HepG2 (cell line): Measurements from ENCODE around the gene DUT. TPM values are rescaled to one million over a fixed set of nuclear protein-coding genes. Genes with fewer than 3 reads are reported as not detected.
A peak's percentile ranks its signal among the peaks of the same experiment; 100 is the strongest.

Experiments
- ATAC-seq: fragments of 200-7000 bp; cut with Tn5 transposase; 3 replicates; pipeline ENCODE4 v1.9.1; 2020; ENCODE audit warnings: mild to moderate bottlenecking, moderate library complexity
- BruUV-seq: library from RNA; stranded (reverse); fragments of 400-500 nt; replicated peaks from 2 replicates; lab custom pipeline; 2021; lab: Mats Ljungman, UMichigan
- CTCF ChIA-PET: fragments of 300-600 bp; formaldehyde crosslinking; extraction: SDS; loops from one replicate; lab custom pipeline; 2021; ENCODE audit warnings: low total read pairs, inconsistent platforms, low intra/inter-chr PET ratio; lab: Yijun Ruan, JAX
- POLR2A ChIA-PET: fragments of 350-600 bp; sonication (Branson Sonifier 250); formaldehyde crosslinking; loops from one replicate; lab custom pipeline; 2020; ENCODE audit warnings: antibody characterized with exemption, inconsistent platforms; lab: Yijun Ruan, JAX
- DNase-seq: peaks from one replicate; pipeline ENCODE4 v3.0.0-alpha.2; 2015; ENCODE audit warnings: low spot score
- FAIRE-seq: peaks from 3 replicates; lab custom pipeline; 2011; peaks lifted over from hg19 to GRCh38; lab: Jason Lieb, UNC
- H2AFZ ChIP-seq: one replicate; pipeline ENCODE4 v1.6.1; 2011; ENCODE audit warnings: low read length, inconsistent platforms
- H3K27ac ChIP-seq: fragments of 300-600 bp; 3 replicates; pipeline ENCODE4 v1.8.0; 2011; ENCODE audit warnings: mixed run types, mild to moderate bottlenecking, mixed read lengths, low read length, inconsistent platforms; ENCODE audit not compliant: insufficient read depth; ENCODE audit errors: extremely low read length
- H3K27me3 ChIP-seq, 2 experiments: fragments of 200-600 bp in 1 of 2; 2 replicates in 1 of 2; 3 replicates in 1 of 2; pipeline versions ENCODE4 v1.6.0 to v1.8.0; 2011; ENCODE audit warnings: low read length in 2 of 2, mild to moderate bottlenecking in 2 of 2, moderate library complexity in 2 of 2, inconsistent platforms in 1 of 2; ENCODE audit not compliant: insufficient read depth in 2 of 2, control insufficient read depth in 1 of 2
- H3K36me3 ChIP-seq, 2 experiments: fragments of 200-600 bp in 1 of 2; replicated peaks in 1 of 2; 2 replicates in 1 of 2; 3 replicates in 1 of 2; pipeline versions ENCODE4 v1.5.1 to v1.8.0; 2011; ENCODE audit warnings: low read length in 2 of 2, inconsistent platforms in 1 of 2; ENCODE audit not compliant: insufficient read depth in 2 of 2, control insufficient read depth in 1 of 2
- H3K4me1 ChIP-seq: 2 replicates; pipeline ENCODE4 v1.5.1; 2012; ENCODE audit warnings: low read length, inconsistent platforms; ENCODE audit not compliant: insufficient read depth
- H3K4me2 ChIP-seq: 2 replicates; pipeline ENCODE4 v1.6.0; 2011; ENCODE audit warnings: low read depth, low read length, inconsistent platforms
- H3K4me3 ChIP-seq, 3 experiments: fragments of 200-600 bp in 1 of 3; sonication (generic), shearing (Covaris generic) in 1 of 3; replicated peaks in 1 of 3; 2 replicates each; pipeline ENCODE4 v1.5.1; 2011 to 2016; ENCODE audit warnings: low read length in 3 of 3, inconsistent platforms in 2 of 3, low read depth in 2 of 3, mild to moderate bottlenecking in 2 of 3, control low read depth in 1 of 3, mixed read lengths in 1 of 3; ENCODE audit not compliant: insufficient read depth in 1 of 3
- H3K79me2 ChIP-seq: one replicate; pipeline ENCODE4 v1.6.1; 2011; ENCODE audit warnings: low read length, inconsistent platforms; ENCODE audit not compliant: insufficient read depth
- H3K9ac ChIP-seq: 2 replicates; pipeline ENCODE4 v1.6.0; 2011; ENCODE audit warnings: mild to moderate bottlenecking, low read depth, low read length, inconsistent platforms; ENCODE audit not compliant: insufficient read depth
- H3K9me3 ChIP-seq: 2 replicates; pipeline ENCODE4 v1.5.1; 2012; ENCODE audit warnings: mild to moderate bottlenecking, low read length
- H4K20me1 ChIP-seq: 2 replicates; pipeline ENCODE4 v1.6.0; 2011; ENCODE audit warnings: inconsistent platforms, mild to moderate bottlenecking, low read length, moderate library complexity; ENCODE audit not compliant: insufficient read depth
- ELF1 ChIP-seq: sonication (generic); formaldehyde crosslinking; IDR thresholded peaks from 2 replicates; pipeline ENCODE4 v1.4.0; 2020; ENCODE audit warnings: missing genetic modification reagents
- GMEB1 ChIP-seq: sonication (generic); formaldehyde crosslinking; IDR thresholded peaks from 2 replicates; pipeline ENCODE4 v1.5.1; 2020; ENCODE audit warnings: missing genetic modification reagents, mild to moderate bottlenecking, borderline replicate concordance
- IKZF5 ChIP-seq: IDR thresholded peaks from 2 replicates; pipeline ENCODE4 v1.6.1; 2018; ENCODE audit warnings: missing genetic modification reagents, mild to moderate bottlenecking, missing compliant biosample characterization
- SAFB2 ChIP-seq: sonication (generic); formaldehyde crosslinking; IDR thresholded peaks from 2 replicates; pipeline ENCODE4 v1.5.1; 2020; ENCODE audit warnings: missing genetic modification reagents, low read depth, mild to moderate bottlenecking, borderline replicate concordance
- SAP130 ChIP-seq: IDR thresholded peaks from 2 replicates; pipeline ENCODE4 v1.6.1; 2016; ENCODE audit warnings: low read depth
- SMARCC2 ChIP-seq: fragments of 450-650 bp; IDR thresholded peaks from 2 replicates; pipeline ENCODE4 v1.6.1; 2017; ENCODE audit warnings: antibody characterized with exemption, mild to moderate bottlenecking
- SP2 ChIP-seq: sonication (generic); formaldehyde crosslinking; IDR thresholded peaks from 2 replicates; pipeline ENCODE4 v1.5.1; 2020; ENCODE audit warnings: mild to moderate bottlenecking, missing genetic modification reagents
- STAG1 ChIP-seq: sonication (generic); formaldehyde crosslinking; IDR thresholded peaks from 2 replicates; pipeline ENCODE4 v1.4.0; 2020; ENCODE audit warnings: missing genetic modification reagents
- TRIM24 ChIP-seq: sonication (generic); formaldehyde crosslinking; IDR thresholded peaks from 2 replicates; pipeline ENCODE4 v1.8.0; 2022; ENCODE audit warnings: mild to moderate bottlenecking, missing genetic modification reagents
- ZBTB38 ChIP-seq: sonication (generic); formaldehyde crosslinking; IDR thresholded peaks from 2 replicates; pipeline ENCODE4 v1.5.1; 2020; ENCODE audit warnings: mild to moderate bottlenecking, missing genetic modification reagents
- ZNF143 ChIP-seq: sonication (generic); formaldehyde crosslinking; IDR thresholded peaks from 2 replicates; pipeline ENCODE4 v1.4.0; 2020; ENCODE audit warnings: missing genetic modification reagents
- ZNF350 ChIP-seq: sonication (generic); formaldehyde crosslinking; IDR thresholded peaks from 2 replicates; pipeline ENCODE4 v1.4.0; 2020; ENCODE audit warnings: mild to moderate bottlenecking, low read depth, missing genetic modification reagents, borderline replicate concordance
- ZNF652 ChIP-seq: IDR thresholded peaks from 2 replicates; pipeline ENCODE4 v1.6.1; 2016; ENCODE audit warnings: low read depth, borderline replicate concordance
- ZNF773 ChIP-seq: sonication (generic); formaldehyde crosslinking; IDR thresholded peaks from 2 replicates; pipeline ENCODE4 v1.4.0; 2020; ENCODE audit warnings: missing genetic modification reagents, borderline replicate concordance
- ZNF816 ChIP-seq: sonication (generic); formaldehyde crosslinking; IDR thresholded peaks from 2 replicates; pipeline ENCODE4 v1.8.0; 2022; ENCODE audit warnings: missing genetic modification reagents, mild to moderate bottlenecking, borderline replicate concordance
- WGBS: methylation state at CpG from one replicate; pipeline ENCODE4 v1.1.6; 2017; ENCODE audit warnings: low lambda C conversion rate; 5-methylcytosine and 5-hydroxymethylcytosine counted together
- in situ Hi-C: cut with HindIII; loops from 2 replicates; pipeline ENCODE4 v1.10.0; 2017; ENCODE audit warnings: low pct_unique_long_range_greater_than_20kb; ENCODE audit not compliant: extremely low pct_ligation_motif_present
- intact Hi-C: fragments of 100-400 bp; cut with micrococcal nuclease; formaldehyde crosslinking; loops from one replicate; pipeline ENCODE4 v1.10.0; 2022; ENCODE audit not compliant: unreplicated experiment
- polyA plus RNA-seq, 8 experiments: library from polyadenylated mRNA; depleted of rRNA in 3 of 8; stranded (reverse) in 7 of 8; unstranded in 1 of 8; fragments of >200 nt; fragmentation: Illumina TruSeq in 4 of 8; extraction: Trizol in 4 of 8; gene quantifications; 2 replicates each; pipeline versions ENCODE4 v1.2.1 to v1.2.3, GENCODE V29; 2011 to 2016; ENCODE audit warnings: low read depth in 4 of 8, missing spikeins in 1 of 8, mixed read lengths in 1 of 8; ENCODE audit not compliant: insufficient read depth in 1 of 8
- total RNA-seq, 5 experiments: library from RNA; depleted of rRNA; stranded (reverse); fragments of >200 nt; fragmentation: Illumina TruSeq; extraction: Trizol; gene quantifications; 2 replicates each; pipeline ENCODE4 v1.2.3, GENCODE V29; 2016; ENCODE audit warnings: low read depth in 1 of 5
- TF ChIP-seq, protein P1 (sequence below), 2 experiments: sonication (generic) in 1 of 2; formaldehyde crosslinking in 1 of 2; IDR thresholded peaks; 2 replicates each; pipeline versions ENCODE4 v1.5.1 to v1.6.1; 2011 to 2020; ENCODE audit warnings: borderline replicate concordance in 1 of 2, low read depth in 1 of 2, low read length in 1 of 2, mild to moderate bottlenecking in 1 of 2, missing genetic modification reagents in 1 of 2, moderate library complexity in 1 of 2
- TF ChIP-seq, protein P2 (sequence below): sonication (generic); IDR thresholded peaks from 2 replicates; pipeline ENCODE4 v1.6.1; 2016; ENCODE audit warnings: low read depth, borderline replicate concordance
- TF ChIP-seq, protein P3 (sequence below): sonication (generic); formaldehyde crosslinking; IDR thresholded peaks from 2 replicates; pipeline ENCODE4 v1.5.0; 2020; ENCODE audit warnings: mild to moderate bottlenecking, missing genetic modification reagents, moderate library complexity

Gene DUT
- total and polyA plus RNA-seq, 2 of the 13 experiments (the other 11 are each of a cell fraction or from before 2014, with no cell fraction given) = 36.7 to 131 TPM

- Histone ChIP-seq H3K79me2 (peaks cover 5% of the 10 kb centered on the region), H3K9me3 (no peaks in the 10 kb centered on the region), H4K20me1 (no peaks in the 10 kb centered on the region), H3K4me1 (peaks cover 28% of the 10 kb centered on the region), H3K4me3 (no peak overlapping the region), H3K4me2 (no peak overlapping the region), H2AFZ (no peak overlapping the region), H3K27me3 (no peaks in the 10 kb centered on the region), H3K36me3 (peaks cover 0 to 42% of the 10 kb centered on the region in 2 experiments; a peak in 4 of 5 replicates), H3K27ac (no peak overlapping the region), H3K9ac (no peak overlapping the region)
- ChIA-PET CTCF (interaction anchor here (1.6 kb wide), 1 partner anchor 15 kb away, joined by 9 read pairs; no protein-coding TSS in a partner anchor), POLR2A (no interaction called here)
- in situ Hi-C loops = no loop called here
- DNase-seq = peak; percentile 36
- FAIRE-seq = no peak
- 97% methylated on average over 2 of the region's 2 CpGs for WGBS
- BruUV-seq = no TSS peak
- intact Hi-C loops = loop anchor here (1.0 kb wide), 1 partner anchor 15 kb away; no protein-coding TSS in a partner anchor
- ATAC-seq = peak; percentile 72
- TF ChIP-seq SMARCC2 = no peak
- TF ChIP-seq ELF1 (CRISPR knock-in tag) = no peak
- TF ChIP-seq, protein P1, sequence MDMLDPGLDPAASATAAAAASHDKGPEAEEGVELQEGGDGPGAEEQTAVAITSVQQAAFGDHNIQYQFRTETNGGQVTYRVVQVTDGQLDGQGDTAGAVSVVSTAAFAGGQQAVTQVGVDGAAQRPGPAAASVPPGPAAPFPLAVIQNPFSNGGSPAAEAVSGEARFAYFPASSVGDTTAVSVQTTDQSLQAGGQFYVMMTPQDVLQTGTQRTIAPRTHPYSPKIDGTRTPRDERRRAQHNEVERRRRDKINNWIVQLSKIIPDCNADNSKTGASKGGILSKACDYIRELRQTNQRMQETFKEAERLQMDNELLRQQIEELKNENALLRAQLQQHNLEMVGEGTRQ (IDR thresholded peaks at IDR 0.05; ENCODE audit: low read depth, low read length) = no peak
- TF ChIP-seq, protein P1 (CRISPR knock-in tag; IDR thresholded peaks at IDR 0.05; ENCODE audit: borderline replicate concordance) = no peak
- no peak for TF ChIP-seq ZNF773
- no peak for TF ChIP-seq ZNF816 (CRISPR knock-in tag)
- no peak for TF ChIP-seq SAP130
- TF ChIP-seq ZNF652 (CRISPR knock-in tag) = peak; percentile 90
- no peak for TF ChIP-seq ZNF350 (CRISPR knock-in tag)
- TF ChIP-seq, protein P2, sequence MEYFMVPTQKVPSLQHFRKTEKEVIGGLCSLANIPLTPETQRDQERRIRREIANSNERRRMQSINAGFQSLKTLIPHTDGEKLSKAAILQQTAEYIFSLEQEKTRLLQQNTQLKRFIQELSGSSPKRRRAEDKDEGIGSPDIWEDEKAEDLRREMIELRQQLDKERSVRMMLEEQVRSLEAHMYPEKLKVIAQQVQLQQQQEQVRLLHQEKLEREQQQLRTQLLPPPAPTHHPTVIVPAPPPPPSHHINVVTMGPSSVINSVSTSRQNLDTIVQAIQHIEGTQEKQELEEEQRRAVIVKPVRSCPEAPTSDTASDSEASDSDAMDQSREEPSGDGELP = no peak
- TF ChIP-seq STAG1 (CRISPR knock-in tag) = peak; percentile 57
- TF ChIP-seq ZBTB38 (CRISPR knock-in tag) = no peak
- TF ChIP-seq SAFB2 (CRISPR knock-in tag) = no peak
- no peak for TF ChIP-seq ZNF143
- TF ChIP-seq IKZF5 (CRISPR knock-in tag) = no peak
- TF ChIP-seq GMEB1 = no peak
- no peak for TF ChIP-seq TRIM24 (CRISPR knock-in tag)
- TF ChIP-seq, protein P3, sequence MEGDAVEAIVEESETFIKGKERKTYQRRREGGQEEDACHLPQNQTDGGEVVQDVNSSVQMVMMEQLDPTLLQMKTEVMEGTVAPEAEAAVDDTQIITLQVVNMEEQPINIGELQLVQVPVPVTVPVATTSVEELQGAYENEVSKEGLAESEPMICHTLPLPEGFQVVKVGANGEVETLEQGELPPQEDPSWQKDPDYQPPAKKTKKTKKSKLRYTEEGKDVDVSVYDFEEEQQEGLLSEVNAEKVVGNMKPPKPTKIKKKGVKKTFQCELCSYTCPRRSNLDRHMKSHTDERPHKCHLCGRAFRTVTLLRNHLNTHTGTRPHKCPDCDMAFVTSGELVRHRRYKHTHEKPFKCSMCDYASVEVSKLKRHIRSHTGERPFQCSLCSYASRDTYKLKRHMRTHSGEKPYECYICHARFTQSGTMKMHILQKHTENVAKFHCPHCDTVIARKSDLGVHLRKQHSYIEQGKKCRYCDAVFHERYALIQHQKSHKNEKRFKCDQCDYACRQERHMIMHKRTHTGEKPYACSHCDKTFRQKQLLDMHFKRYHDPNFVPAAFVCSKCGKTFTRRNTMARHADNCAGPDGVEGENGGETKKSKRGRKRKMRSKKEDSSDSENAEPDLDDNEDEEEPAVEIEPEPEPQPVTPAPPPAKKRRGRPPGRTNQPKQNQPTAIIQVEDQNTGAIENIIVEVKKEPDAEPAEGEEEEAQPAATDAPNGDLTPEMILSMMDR (CRISPR knock-in tag) = peak; percentile 72
- no peak for TF ChIP-seq SP2
Observed at GRCh38 chr15:48336940-48337339, 5.7 kb downstream of the DUT start.
